Neural cell (in vitro differentiated cells): ENCODE data around the gene COPZ1. TPM values are rescaled to one million over a fixed set of nuclear protein-coding genes. Genes with fewer than 3 reads are reported as not detected.

Experiments used
- H2AFZ ChIP-seq: fragments of 200-600, 300-800 bp; sonication (generic), shearing (Covaris generic); 2 replicates; pipeline ENCODE4 v1.6.0; 2014; ENCODE audit warnings: low read depth, mild to moderate bottlenecking, antibody characterized with exemption, low read length, moderate library complexity
- H3F3A ChIP-seq: fragments of 200-600 bp; shearing (Covaris generic); 2 replicates; pipeline ENCODE4 v1.6.1; 2016; ENCODE audit warnings: mild to moderate bottlenecking, moderate library complexity, mixed read lengths, antibody characterized with exemption, low read length; ENCODE audit not compliant: insufficient read depth, poor library complexity, severe bottlenecking
- H3K27ac ChIP-seq: fragments of 200-600, 300-800 bp; sonication (generic), shearing (Covaris generic); 2 replicates; pipeline ENCODE4 v1.5.1; 2014; ENCODE audit warnings: mild to moderate bottlenecking, low read length, moderate library complexity
- H3K27me3 ChIP-seq: fragments of 300-800, 200-600 bp; sonication (generic), shearing (Covaris generic); 2 replicates; pipeline ENCODE4 v1.6.0; 2014; ENCODE audit warnings: mild to moderate bottlenecking, low read depth, low read length, moderate library complexity; ENCODE audit not compliant: insufficient read depth
- H3K36me3 ChIP-seq: fragments of 300-800, 200-600 bp; sonication (generic), shearing (Covaris generic); 2 replicates; pipeline ENCODE4 v1.5.1; 2014; ENCODE audit warnings: mild to moderate bottlenecking, antibody characterized with exemption, low read length, moderate library complexity; ENCODE audit not compliant: insufficient read depth
- H3K4me2 ChIP-seq: fragments of 300-800, 200-600 bp; sonication (generic), shearing (Covaris generic); 2 replicates; pipeline ENCODE4 v1.6.0; 2014; ENCODE audit warnings: mild to moderate bottlenecking, low read length
- H3K4me3 ChIP-seq: fragments of 300-800, 200-600 bp; sonication (generic), shearing (Covaris generic); 2 replicates; pipeline ENCODE4 v1.5.1; 2014; ENCODE audit warnings: mild to moderate bottlenecking, low read length, moderate library complexity
- H3K79me2 ChIP-seq: fragments of 200-600 bp; shearing (Covaris generic); replicated peaks from 2 replicates; pipeline ENCODE4 v1.6.0; 2014; ENCODE audit warnings: mild to moderate bottlenecking, low read length, moderate library complexity; ENCODE audit not compliant: insufficient read depth
- H3K9ac ChIP-seq: fragments of 300-800, 200-600 bp; sonication (generic), shearing (Covaris generic); 2 replicates; pipeline ENCODE4 v1.6.1; 2016; ENCODE audit warnings: mild to moderate bottlenecking, low read length, mixed read lengths
- H3K9me2 ChIP-seq: fragments of 200-600 bp; shearing (Covaris generic); 2 replicates; pipeline ENCODE4 v1.6.1; 2016; ENCODE audit warnings: mild to moderate bottlenecking, low read length, mixed read lengths; ENCODE audit not compliant: insufficient read depth
- H3K9me3 ChIP-seq: fragments of 200-600, 300-800 bp; sonication (generic), shearing (Covaris generic); 2 replicates; pipeline ENCODE4 v1.6.1; 2016; ENCODE audit warnings: mild to moderate bottlenecking, mixed run types, low read length, moderate library complexity, mixed read lengths
- H4K20me1 ChIP-seq: fragments of 200-600 bp; shearing (Covaris generic); 2 replicates; pipeline ENCODE4 v1.6.1; 2016; ENCODE audit warnings: mild to moderate bottlenecking, mixed run types; ENCODE audit not compliant: insufficient read depth
- CTCF ChIP-seq: fragments of 450-650 bp; IDR thresholded peaks from 2 replicates; pipeline ENCODE4 v1.5.1; 2014; ENCODE audit warnings: antibody characterized with exemption, mild to moderate bottlenecking, moderate library complexity; ENCODE audit not compliant: poor library complexity, severe bottlenecking
- EP300 ChIP-seq: fragments of 450-650 bp; conservative IDR thresholded peaks from 2 replicates; pipeline ENCODE4 v1.6.1; 2014; ENCODE audit warnings: antibody characterized with exemption, mild to moderate bottlenecking, moderate library complexity; ENCODE audit not compliant: poor library complexity, severe bottlenecking
- EZH2 ChIP-seq: fragments of 200-600, 300-800 bp; shearing (Covaris generic), sonication (generic); IDR thresholded peaks from 2 replicates; pipeline ENCODE4 v1.6.1; 2014; ENCODE audit warnings: antibody characterized with exemption, low read length, borderline replicate concordance, mild to moderate bottlenecking; ENCODE audit not compliant: insufficient read depth, poor library complexity, severe bottlenecking
- MXI1 ChIP-seq: fragments of 450-650 bp; conservative IDR thresholded peaks from 2 replicates; pipeline ENCODE4 v1.6.1; 2014; ENCODE audit warnings: antibody characterized with exemption, mild to moderate bottlenecking; ENCODE audit not compliant: poor library complexity, severe bottlenecking
- POLR2AphosphoS5 ChIP-seq: IDR thresholded peaks from 2 replicates; pipeline ENCODE4 v1.6.1; 2012
- RAD21 ChIP-seq: fragments of 450-650 bp; conservative IDR thresholded peaks from 2 replicates; pipeline ENCODE4 v1.6.1; 2014; ENCODE audit warnings: antibody characterized with exemption, mild to moderate bottlenecking, moderate library complexity
- SMC3 ChIP-seq: fragments of 450-650 bp; conservative IDR thresholded peaks from 2 replicates; pipeline ENCODE4 v1.6.1; 2014; ENCODE audit warnings: antibody characterized with exemption, mild to moderate bottlenecking, moderate library complexity; ENCODE audit not compliant: poor library complexity
- TAF1 ChIP-seq: IDR thresholded peaks from 2 replicates; pipeline ENCODE4 v1.6.1; 2012; ENCODE audit warnings: low read depth
- polyA plus RNA-seq: library from polyadenylated mRNA; depleted of rRNA; stranded (reverse); fragments of >200 nt; gene quantifications from 2 replicates; pipeline ENCODE4 v1.2.3, GENCODE V29; 2014
- TF ChIP-seq, protein P1 (sequence below): IDR thresholded peaks from 2 replicates; pipeline ENCODE4 v1.6.1; 2012; ENCODE audit warnings: borderline replicate concordance

COPZ1 gene
- polyA plus RNA-seq, 1 donor from 2014 or later: 192 TPM

DNA sequence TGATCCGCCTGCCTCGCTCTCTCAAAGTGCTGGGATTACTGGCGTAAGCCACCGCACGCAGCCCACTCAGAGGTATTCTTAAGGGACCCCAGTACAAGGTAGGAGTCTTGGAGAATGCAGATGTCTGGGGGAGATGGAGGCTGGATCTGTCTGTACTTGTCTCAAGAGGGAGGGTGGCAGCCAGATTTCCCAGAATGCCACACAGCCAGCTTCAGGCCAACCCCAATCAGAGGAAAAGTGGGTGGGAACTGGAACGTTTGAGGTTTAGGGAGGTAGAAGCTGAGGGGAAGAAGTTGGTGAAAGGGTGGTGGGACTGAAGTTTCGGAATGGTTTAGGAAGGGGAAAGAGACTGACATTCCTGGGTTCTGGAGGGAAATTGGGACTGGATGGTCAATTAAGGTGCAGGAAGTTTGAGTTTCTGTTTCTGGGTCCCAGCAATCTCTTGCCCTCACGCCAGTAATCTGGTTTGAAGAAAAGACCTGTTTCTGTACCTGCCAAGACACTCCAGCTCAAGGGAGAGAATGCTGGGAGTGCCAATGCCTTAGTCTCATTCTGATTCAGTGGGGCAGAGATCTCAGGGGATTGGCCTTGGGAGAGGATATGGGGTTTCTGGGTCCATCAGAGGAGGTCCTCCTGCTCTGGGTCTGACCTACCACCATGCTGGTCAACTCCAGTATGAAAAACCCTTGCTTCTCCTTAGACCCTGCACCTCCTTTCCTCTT, 67.7 kb downstream of the COPZ1 start:
- Histone ChIP-seq H3K4me2 (no peak overlapping the region), H3K9ac (no peak overlapping the region), H3K27ac (no peak overlapping the region), H3K9me2 (no peaks in the 10 kb centered on the region), H3K4me3 (no peak overlapping the region), H3K27me3 (no peaks in the 10 kb centered on the region), H3F3A (no peaks in the 10 kb centered on the region), H2AFZ (no peak overlapping the region), H3K79me2 (no peaks in the 10 kb centered on the region), H3K36me3 (no peaks in the 10 kb centered on the region), H4K20me1 (no peaks in the 10 kb centered on the region), H3K9me3 (no peaks in the 10 kb centered on the region)
- TF ChIP-seq EP300 (no peak), SMC3 (no peak), RAD21 (no peak), CTCF (no peak), EZH2 (no peak), TAF1 (no peak), POLR2AphosphoS5 (no peak), MXI1 (no peak)
- TF ChIP-seq, protein P1, sequence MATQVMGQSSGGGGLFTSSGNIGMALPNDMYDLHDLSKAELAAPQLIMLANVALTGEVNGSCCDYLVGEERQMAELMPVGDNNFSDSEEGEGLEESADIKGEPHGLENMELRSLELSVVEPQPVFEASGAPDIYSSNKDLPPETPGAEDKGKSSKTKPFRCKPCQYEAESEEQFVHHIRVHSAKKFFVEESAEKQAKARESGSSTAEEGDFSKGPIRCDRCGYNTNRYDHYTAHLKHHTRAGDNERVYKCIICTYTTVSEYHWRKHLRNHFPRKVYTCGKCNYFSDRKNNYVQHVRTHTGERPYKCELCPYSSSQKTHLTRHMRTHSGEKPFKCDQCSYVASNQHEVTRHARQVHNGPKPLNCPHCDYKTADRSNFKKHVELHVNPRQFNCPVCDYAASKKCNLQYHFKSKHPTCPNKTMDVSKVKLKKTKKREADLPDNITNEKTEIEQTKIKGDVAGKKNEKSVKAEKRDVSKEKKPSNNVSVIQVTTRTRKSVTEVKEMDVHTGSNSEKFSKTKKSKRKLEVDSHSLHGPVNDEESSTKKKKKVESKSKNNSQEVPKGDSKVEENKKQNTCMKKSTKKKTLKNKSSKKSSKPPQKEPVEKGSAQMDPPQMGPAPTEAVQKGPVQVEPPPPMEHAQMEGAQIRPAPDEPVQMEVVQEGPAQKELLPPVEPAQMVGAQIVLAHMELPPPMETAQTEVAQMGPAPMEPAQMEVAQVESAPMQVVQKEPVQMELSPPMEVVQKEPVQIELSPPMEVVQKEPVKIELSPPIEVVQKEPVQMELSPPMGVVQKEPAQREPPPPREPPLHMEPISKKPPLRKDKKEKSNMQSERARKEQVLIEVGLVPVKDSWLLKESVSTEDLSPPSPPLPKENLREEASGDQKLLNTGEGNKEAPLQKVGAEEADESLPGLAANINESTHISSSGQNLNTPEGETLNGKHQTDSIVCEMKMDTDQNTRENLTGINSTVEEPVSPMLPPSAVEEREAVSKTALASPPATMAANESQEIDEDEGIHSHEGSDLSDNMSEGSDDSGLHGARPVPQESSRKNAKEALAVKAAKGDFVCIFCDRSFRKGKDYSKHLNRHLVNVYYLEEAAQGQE: no peak

- H2AFZ ChIP-seq: no peak overlapping the region
- no peaks in the 10 kb centered on the region for H3K36me3 ChIP-seq
- no peaks in the 10 kb centered on the region for H4K20me1 ChIP-seq
- no peaks in the 10 kb centered on the region for H3K79me2 ChIP-seq
- no peak overlapping the region for H3K4me2 ChIP-seq
- no peak overlapping the region for H3K9ac ChIP-seq
- no peak overlapping the region for H3K27ac ChIP-seq
- H3K9me2 ChIP-seq: no peaks in the 10 kb centered on the region
- no peak overlapping the region for H3K4me3 ChIP-seq
- no peaks in the 10 kb centered on the region for H3K9me3 ChIP-seq
- no peaks in the 10 kb centered on the region for H3F3A ChIP-seq
- no peaks in the 10 kb centered on the region for H3K27me3 ChIP-seq
- TF ChIP-seq EZH2 (no peak), CTCF (no peak), EP300 (no peak), TAF1 (no peak), MXI1 (no peak), RAD21 (no peak), POLR2AphosphoS5 (no peak), SMC3 (no peak)
- TF ChIP-seq, protein P1: no peak
Measured at GRCh38 chr12:54393207-54393609, 68.3 kb downstream of the COPZ1 start.
